K562 (cell line): Measurements from ENCODE around the gene CSMD2. TPM values are rescaled to one million over a fixed set of nuclear protein-coding genes. Genes with fewer than 3 reads are reported as not detected.

Experiments
- CCNT2 ChIP-seq: IDR thresholded peaks from 2 replicates; pipeline ENCODE4 v1.6.1; 2011; ENCODE audit warnings: borderline replicate concordance, low read depth, mild to moderate bottlenecking, moderate library complexity, mixed read lengths, low read length; ENCODE audit not compliant: insufficient read length; ENCODE audit errors: extremely low read depth
- RBM25 ChIP-seq: fragments of 200-400 bp; formaldehyde crosslinking; IDR thresholded peaks from 2 replicates; pipeline ENCODE4 v1.6.1; 2018; ENCODE audit warnings: low read length, low read depth, moderate library complexity; ENCODE audit not compliant: severe bottlenecking
- SETDB1 ChIP-seq: IDR thresholded peaks from one replicate; pipeline ENCODE4 v1.6.1; 2012; ENCODE audit warnings: low read length, control low read depth, inconsistent platforms
- SPI1 ChIP-seq: IDR thresholded peaks from 2 replicates; pipeline ENCODE4 v1.6.1; 2011; ENCODE audit warnings: low read depth, low read length, control low read depth, borderline replicate concordance
- polyA plus RNA-seq, 8 experiments: library from polyadenylated mRNA; depleted of rRNA in 4 of 8; stranded (reverse) in 5 of 8; unstranded in 3 of 8; fragments of >200 nt; fragmentation: Nextera tagmentation in 2 of 8; fragmentation: Illumina TruSeq in 1 of 8; extraction: Ambion mirVana in 2 of 8; extraction: Trizol in 1 of 8; gene quantifications; 2 replicates each; pipeline versions ENCODE4 v1.2.1 to v1.2.3, GENCODE V29; 2011 to 2014; ENCODE audit warnings: inconsistent platforms in 1 of 8, missing spikeins in 1 of 8
- total RNA-seq, 7 experiments: library from RNA; depleted of rRNA in 6 of 7; stranded (reverse); fragments of >200 nt in 6 of 7; fragmentation: Illumina TruSeq in 2 of 7; extraction: Trizol in 2 of 7; gene quantifications; 2 replicates each; pipeline versions ENCODE4 v1.2.1 to v1.2.3, GENCODE V29; 2011 to 2021; ENCODE audit warnings: low replicate concordance in 1 of 7
- TF ChIP-seq, protein P1 (sequence below): fragments of 450-650 bp; IDR thresholded peaks from 2 replicates; pipeline ENCODE4 v1.6.1; 2017; ENCODE audit warnings: antibody characterized with exemption, mild to moderate bottlenecking

CSMD2 gene
- total and polyA plus RNA-seq, 9 of the 15 experiments (the other 6 are each of a cell fraction or from before 2014, with no cell fraction given), result not detected

DNA sequence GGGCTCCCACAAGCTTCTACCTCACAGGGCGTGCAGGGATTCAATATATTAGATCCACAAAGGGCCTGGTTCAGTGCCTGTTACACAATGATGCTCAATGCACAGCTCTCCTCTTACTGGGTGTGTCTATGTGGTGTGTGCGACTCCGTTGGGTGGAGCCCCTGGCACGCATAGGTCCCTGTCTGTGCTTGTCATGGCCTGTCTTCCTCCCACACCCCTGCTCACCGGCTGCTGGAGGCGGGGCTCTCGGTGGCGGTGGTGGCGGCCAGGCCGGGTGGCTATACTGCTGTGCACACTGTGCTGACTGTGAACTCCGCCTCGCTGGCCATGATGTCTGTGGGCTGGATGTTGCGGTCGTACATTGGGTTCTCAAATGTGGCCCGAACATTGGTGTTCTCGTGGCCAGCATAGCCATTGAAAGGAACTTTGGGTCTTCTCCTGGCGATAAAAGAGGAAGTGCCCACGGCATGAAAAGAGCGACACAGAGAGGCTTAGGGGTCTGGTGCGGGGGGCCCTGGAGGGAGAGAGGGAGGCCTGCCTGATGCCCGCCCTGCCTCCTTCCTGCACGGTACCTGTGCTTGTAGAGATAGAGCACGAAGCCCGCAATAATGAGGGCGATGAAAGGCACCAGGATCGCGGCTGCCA, 645.7 kb downstream of the CSMD2 start (continued):
- peak; percentile 9 for TF ChIP-seq RBM25
- TF ChIP-seq CCNT2, result no peak
- TF ChIP-seq, protein P1, sequence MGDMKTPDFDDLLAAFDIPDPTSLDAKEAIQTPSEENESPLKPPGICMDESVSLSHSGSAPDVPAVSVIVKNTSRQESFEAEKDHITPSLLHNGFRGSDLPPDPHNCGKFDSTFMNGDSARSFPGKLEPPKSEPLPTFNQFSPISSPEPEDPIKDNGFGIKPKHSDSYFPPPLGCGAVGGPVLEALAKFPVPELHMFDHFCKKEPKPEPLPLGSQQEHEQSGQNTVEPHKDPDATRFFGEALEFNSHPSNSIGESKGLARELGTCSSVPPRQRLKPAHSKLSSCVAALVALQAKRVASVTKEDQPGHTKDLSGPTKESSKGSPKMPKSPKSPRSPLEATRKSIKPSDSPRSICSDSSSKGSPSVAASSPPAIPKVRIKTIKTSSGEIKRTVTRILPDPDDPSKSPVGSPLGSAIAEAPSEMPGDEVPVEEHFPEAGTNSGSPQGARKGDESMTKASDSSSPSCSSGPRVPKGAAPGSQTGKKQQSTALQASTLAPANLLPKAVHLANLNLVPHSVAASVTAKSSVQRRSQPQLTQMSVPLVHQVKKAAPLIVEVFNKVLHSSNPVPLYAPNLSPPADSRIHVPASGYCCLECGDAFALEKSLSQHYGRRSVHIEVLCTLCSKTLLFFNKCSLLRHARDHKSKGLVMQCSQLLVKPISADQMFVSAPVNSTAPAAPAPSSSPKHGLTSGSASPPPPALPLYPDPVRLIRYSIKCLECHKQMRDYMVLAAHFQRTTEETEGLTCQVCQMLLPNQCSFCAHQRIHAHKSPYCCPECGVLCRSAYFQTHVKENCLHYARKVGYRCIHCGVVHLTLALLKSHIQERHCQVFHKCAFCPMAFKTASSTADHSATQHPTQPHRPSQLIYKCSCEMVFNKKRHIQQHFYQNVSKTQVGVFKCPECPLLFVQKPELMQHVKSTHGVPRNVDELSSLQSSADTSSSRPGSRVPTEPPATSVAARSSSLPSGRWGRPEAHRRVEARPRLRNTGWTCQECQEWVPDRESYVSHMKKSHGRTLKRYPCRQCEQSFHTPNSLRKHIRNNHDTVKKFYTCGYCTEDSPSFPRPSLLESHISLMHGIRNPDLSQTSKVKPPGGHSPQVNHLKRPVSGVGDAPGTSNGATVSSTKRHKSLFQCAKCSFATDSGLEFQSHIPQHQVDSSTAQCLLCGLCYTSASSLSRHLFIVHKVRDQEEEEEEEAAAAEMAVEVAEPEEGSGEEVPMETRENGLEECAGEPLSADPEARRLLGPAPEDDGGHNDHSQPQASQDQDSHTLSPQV, result no peak
- peak; percentile 98 for TF ChIP-seq SPI1
- TF ChIP-seq SETDB1, result no peak
